Forelimb muscle (tissue), 1 donor: ENCODE data around the gene RALGAPA2. TPM values are rescaled to one million over a fixed set of nuclear protein-coding genes. Genes with fewer than 3 reads are reported as not detected.
"Not testable (repeated sequence)": the region's sequence is repeated elsewhere in the genome, so short reads cannot be mapped to it uniquely, and the experiment has no call there.

Experiments
- DNase-seq: peaks from one replicate; pipeline ENCODE4 v3.0.0-alpha.2; 2013; ENCODE audit warnings: low read depth
- polyA plus RNA-seq: library from polyadenylated mRNA; unstranded; fragments of 120-200 nt; gene quantifications from one replicate; pipeline ENCODE4 v1.2.1, GENCODE V29; 2013; ENCODE audit not compliant: insufficient read length

RALGAPA2 gene
- polyA plus RNA-seq, 1 donor: 8.0 TPM

DNA sequence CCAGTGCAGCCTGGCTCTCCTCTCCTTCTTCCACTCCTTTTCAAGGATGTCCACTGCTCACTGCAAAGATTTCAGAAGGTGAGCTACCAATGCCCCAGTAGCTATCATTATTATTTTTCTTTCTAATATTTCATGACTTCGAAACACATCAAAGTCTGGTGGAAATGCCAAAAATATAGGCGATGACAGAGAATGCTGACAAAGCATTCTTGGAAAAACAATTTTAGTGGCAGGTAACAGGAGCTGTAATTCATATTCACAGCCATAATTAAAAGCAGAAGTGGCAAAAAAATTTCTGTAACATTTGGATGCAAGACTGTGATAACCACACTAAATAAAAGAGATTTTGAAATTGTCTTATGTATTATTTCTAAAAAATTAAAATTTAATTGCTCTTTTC is 133.6 kb downstream of the RALGAPA2 start:
- DNase-seq: no peak

DNA sequence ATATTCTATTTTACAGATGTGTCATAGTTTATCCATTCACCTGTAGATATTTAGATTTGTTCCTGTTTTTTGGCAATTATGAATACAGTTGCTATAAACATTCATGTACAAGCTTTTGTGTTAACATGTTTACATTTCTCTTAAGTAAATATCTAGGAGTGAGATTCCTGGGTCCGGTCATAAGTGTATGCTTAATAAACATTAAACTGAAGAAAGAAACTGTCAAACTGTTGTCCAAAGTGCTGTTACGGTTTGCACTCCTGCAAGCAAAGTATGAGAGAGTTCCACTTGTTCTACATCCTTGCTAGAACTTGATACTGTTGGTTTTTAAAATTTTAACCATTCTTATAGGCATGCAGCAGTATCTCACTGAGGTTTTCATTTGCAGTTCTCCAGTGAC is 138.6 kb downstream of the RALGAPA2 start:
- no peak for DNase-seq

DNA sequence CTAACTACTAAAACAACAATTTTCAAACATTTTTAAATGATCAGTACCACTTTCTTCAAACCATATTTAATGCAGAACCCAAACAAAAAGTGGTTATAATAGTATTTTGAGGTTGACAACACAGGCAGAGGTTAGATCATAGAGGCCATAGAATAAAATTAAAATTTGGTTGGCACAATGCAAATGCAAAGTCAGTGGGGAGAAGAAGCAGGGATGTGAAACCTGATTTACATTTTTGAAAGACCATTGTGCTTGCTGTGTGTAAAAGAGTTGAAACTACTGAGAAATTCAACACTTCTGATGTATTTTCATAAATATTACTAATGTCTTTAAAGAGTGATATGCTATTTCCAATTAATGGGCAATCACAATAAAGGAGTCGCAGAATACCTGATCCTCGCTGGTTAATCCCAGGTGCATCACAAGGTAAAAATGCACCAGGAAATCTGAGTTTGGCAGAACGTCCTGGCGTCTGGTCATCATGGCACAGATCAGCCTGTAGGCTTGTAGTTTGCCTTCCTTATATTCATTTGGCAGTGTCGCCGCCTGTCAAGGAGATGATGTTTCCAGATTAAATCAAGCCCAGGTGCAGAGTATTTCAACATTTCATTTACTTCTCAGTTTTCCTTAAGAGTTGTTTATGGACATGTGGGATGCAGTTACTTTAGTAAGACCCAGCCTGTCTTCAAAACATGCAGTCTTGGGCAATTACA is 141.2 kb downstream of the RALGAPA2 start:
- no peak for DNase-seq

DNA sequence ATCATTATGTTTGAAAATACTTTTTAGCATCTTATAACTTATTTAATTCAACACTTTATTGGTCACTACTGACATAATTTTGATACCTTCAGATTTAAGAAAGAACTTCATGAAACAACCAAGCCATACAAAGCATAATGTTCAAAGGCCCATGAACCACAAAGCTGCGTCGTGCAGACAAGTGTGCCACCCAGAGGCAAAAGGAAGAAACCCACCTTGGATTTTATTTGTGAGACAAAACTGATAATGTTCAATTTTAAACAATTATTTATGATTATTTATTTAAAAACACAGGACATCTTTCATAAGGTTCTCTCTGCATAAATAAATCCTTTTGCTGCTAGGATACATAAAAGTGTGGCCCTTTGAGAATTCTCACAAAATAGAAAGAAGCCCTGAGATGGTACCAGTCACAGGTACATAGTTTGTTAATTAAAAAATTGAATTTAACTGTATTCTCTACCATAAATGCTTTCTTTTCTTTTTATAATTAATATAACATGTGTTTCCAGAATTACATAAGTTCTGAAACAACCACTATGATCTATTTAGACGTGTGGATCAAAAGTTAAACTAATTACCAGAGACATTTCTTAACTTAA is 143.7 kb downstream of the RALGAPA2 start:
- no peak for DNase-seq

DNA sequence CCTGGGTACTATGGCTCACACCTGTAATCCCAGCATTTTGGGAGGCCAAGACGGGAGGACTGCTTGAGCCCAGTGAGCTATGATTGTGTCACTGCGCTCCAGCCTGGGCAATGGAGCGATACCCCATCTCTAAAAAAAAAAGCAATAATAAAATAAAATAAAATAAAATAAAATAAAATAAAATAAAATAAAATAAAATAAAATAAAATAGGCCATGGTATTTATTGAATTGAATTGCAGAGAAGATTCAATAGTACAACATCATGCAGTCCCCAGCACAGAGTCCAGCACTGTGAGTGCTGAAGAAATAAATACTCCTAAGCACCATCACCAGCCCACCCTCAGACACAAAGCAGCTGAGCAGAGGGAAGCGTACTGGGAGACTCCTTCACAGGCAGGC is 144.7 kb downstream of the RALGAPA2 start:
- DNase-seq: no peak

DNA sequence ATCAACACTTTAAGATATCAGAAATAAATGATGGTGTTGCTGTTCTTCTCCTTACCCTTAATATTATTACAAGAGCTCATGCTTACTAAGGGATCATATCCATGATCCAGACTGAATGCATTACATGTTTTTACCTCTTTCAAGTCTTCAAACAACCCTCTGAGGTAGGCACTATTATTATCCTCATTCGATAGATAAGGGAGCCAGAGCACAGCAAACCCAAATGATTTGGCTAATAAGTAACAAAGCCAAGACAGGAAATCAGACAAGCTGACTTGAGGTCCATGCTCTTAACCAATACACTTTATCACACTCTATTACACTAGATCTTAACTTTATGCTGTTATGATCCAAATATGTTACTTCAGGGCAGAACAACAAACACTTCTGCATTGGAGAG is 145.9 kb downstream of the RALGAPA2 start:
- DNase-seq: no peak

DNA sequence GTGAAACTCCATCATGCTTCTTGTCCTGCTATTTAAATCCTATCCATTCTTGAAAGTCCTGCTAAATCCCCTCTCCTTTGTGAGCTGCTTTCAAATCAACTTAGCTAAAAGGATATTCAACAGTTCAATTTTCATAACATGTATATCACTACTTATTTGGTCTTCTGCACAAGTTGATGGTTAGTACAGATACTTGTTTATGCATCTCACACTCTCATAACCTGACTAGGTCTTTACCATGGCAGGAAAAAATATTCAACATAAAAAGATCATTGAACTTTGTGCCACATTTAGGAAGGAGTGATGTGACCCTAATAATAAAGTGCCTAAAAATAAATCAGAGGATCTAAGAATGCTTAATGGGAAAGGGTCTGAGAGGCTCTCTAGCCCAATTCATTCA is 148.2 kb downstream of the RALGAPA2 start:
- no peak for DNase-seq

DNA sequence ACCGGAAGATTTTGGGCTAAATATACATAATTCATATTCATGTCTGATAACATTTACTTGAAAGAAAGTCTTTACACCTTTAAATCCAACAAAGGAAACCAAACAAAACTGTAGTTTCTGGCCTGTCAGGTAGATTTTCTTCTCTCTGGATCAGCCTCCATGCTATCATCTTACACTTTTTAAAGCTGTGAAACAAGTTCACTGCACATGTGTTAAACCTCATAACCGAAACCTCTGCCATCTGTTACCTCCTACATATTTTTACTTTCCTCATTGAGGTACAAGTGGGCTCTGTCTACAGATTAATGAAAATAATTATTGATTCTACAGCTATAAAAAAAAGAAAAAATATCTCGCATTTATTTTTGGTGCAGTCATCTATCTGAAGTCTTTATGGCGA is 149.9 kb downstream of the RALGAPA2 start:
- no peak for DNase-seq

DNA sequence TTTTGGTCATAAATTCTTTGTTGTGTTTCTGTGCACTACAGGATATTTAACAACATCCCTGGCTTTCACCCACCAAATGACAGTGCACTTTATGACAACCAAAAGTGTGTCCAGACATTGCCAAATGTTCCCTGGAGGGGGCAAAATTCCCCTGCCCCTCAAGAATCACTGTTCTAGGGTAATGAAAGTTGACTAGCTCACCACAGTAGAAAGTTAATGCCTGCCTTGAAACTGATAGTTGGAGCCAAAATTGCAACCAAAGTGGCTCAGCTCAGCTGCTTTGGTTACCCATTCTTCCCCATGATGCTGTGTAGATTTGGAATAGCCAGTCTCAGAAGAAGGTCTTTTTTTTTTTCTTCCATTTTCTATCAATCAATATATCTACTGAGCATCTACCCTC is 150.6 kb downstream of the RALGAPA2 start:
- no peak for DNase-seq

DNA sequence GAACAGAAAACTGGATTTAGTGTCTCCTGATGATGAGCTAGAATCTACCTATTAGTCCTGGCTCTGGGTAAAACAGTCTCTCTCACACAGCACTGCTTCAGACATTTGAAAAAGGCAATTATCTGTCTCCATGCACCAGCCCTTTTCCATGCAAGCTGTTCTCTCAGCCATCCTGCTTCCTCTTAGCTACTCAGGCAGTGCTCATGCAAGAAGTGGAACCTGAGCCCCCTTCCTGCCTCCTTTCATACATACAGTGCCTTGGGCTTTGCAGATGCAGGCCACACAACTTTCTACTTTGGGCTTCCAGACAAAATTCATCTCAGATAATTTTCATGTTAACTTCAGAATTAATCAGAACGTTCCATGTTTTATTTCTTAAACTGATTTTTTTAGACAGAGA is 151.3 kb downstream of the RALGAPA2 start:
- DNase-seq: no peak

DNA sequence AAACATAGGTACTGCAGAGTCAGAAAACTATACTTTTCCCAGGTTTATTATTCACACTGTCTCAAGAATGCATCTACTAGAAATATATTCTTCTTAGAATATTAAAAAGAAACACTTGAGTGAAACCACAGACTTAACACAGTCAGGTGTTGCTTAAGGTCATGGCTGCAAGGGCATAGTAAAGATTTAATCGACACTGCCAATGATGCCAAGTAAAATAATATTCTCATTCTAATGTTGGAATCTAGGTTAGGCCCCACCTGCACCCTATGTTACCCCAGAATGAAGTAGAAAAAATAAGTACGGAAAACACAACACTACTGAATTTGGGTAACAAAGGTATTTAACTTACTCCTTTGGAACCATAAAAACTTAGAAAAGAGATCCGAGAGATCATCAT is 155.0 kb downstream of the RALGAPA2 start:
- DNase-seq: no peak

DNA sequence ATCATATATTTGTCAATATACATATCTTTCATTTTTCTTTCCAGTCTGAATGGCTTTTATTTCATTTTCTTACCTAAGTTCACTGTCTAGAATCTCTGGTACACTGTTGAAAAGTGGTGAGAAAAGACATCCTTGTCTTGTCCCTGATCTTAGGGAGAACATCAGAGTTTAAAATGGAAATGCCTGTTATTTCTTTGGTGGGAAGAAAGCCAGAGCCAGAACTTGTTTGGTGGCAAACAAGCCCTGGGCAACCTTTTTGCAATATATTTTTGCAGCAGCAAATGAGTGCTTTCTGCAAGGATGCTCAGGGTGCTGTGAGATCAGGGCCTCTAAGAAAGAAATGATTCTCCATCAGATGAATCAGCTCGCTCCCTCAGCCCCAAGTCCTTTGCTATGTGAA is 156.6 kb downstream of the RALGAPA2 start:
- DNase-seq: no peak

DNA sequence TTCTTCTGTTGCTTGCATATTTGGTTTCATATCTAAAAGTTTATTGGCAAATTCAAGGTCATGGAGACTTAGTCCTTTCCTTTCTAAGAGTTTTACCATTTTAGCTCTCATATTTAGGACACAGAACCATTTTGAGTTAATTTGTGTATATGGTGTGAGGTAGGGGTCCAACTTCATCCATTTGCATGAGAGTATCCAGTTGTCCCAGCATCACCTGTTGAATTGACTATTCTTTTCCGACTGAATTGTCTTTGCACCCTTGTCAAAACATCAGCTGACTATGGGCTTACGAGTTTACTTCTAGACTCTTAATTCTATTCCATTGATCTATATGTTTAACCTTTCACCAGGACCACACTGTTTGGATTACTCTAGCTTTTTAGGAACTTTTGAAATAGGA is 157.5 kb downstream of the RALGAPA2 start:
- DNase-seq: no peak

DNA sequence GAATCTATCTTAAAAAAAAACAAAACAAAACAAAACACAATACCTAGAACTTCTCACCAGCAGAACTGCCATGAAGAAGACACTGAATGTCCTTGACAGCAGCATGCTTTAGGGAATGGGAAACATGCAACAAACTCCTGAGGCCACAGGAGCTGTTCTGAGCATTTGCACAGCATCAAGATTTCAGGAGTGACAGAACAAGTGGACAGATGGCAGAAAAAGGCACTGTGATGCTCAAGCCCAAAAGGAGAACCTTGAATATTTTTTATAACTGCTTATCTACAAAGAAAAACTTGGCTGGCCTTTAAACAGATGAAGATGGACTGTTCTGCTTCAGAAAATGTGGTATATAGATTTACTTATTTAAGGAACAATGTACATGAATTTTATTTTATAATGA is 158.9 kb downstream of the RALGAPA2 start:
- DNase-seq: no peak

DNA sequence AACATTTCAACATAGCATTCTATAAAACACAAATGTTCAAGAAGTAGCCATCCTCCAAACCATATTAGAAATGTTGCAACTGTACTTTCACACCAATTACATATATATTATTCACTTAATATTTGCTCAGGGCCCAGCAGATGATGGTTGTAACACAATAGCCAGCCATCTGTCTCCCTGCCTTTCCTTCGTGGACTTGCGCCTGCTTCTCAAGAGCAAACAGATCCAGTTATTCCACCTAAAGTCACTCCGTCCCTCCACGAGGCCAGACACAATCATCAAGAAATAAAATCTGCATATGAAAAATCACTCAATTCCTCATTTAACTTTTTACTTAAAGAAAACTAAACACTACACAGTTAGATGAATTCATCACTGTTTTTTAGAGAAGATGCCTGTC is 160.4 kb downstream of the RALGAPA2 start:
- DNase-seq: no peak

DNA sequence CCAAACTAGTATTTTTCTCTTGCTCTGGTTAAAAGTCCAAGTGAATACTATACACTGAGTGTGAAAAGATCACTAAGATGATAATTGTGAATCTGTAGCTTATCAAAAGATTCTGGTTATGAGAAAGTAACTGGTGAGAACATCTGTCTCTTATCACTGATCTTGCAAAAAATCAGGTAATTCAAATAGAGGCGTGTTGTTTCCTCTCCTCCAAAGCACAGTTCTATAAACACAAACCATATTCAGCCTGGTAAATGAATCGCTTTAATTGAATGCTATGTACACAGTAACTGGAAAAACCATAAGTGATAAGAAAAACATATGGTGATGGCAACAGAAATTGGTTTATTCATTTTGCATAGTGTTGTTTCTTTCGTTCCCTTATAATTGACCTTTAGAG is 161.0 kb downstream of the RALGAPA2 start:
- DNase-seq: no peak

DNA sequence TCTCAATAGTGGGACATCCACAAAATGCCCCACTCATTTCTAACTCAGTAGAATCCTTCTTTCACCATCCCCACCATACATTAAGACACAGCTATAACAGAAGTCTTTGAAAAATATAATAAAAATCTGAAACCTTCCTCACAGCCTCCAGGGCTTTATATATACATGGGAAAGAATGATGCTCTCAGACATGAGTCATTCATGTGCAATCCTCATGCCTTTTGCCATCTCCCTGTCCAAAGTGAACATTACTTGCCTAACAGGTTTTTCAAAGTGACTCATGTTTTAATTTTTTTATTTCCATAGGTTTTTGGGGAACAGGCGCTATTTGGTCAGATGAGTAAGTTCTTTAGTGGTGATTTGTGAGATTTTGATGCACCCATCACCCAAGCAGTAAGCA is 162.7 kb downstream of the RALGAPA2 start:
- no peak for DNase-seq

DNA sequence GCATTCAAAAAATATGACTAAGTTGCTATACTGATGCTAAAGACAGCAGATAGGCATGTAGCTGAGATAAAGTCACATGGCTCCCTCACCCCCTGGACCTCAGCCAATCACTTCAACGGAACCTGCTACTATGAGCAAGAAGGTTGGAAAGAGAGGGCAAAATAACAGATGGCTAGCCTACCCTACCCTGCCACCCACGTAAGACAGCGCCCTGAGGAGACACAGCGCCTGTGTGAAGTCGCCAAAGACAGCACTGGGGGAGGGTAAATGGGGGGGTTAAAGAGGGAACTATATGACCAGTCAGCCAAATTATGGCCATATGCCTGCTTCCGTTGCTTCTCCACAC is 163.2 kb downstream of the RALGAPA2 start:
- no peak for DNase-seq

DNA sequence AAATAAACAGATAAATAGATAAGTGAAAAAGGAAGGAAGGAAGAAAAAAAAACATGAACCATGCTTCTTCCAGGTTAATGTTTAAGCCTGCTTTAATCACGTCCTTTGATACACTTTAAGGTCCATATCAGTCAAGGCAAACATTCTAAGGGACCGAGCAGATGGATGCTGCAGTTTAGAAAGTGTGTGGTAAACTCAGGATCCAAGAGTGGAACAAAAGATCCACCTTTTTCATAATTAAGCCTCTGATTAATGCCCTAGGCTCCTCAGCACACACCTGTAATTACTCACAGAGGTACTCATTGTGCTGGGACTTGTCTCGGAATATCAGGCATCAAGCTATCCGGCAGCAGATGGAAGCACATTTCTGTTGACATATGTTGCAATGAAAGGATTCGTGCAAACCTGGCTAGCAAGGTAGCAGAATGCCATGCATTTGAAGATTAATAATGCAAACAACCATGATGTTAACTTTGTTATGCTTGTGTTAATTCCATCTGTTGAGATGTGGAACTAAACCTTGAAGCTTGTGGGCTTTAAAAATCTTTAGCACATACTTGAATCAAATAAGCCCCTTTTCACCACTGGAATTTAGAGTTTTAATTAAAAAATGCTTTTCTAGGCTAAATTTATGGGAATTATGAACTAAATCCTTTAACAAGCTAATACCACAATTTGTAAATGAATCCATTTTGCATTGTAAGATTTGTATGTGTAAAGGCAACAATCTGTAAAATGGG is 163.7 kb downstream of the RALGAPA2 start:
- no peak for DNase-seq

DNA sequence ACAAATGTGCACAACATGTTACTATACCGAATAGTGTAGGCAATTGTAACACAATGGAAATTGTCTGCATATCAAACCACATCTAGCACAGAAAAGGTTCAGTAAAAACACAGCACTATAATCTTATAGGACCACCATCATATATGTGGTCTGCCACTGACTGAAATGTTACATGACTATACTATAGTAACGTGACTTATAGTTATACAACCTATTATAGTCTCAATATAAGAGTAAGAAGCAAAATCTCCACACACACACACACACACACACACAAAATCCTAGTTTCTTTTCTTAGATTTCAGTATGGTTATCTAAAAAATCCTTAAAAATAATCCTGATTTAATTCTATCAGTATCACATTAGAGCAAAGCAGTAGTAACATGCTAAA is 164.6 kb downstream of the RALGAPA2 start:
- DNase-seq: no peak

DNA sequence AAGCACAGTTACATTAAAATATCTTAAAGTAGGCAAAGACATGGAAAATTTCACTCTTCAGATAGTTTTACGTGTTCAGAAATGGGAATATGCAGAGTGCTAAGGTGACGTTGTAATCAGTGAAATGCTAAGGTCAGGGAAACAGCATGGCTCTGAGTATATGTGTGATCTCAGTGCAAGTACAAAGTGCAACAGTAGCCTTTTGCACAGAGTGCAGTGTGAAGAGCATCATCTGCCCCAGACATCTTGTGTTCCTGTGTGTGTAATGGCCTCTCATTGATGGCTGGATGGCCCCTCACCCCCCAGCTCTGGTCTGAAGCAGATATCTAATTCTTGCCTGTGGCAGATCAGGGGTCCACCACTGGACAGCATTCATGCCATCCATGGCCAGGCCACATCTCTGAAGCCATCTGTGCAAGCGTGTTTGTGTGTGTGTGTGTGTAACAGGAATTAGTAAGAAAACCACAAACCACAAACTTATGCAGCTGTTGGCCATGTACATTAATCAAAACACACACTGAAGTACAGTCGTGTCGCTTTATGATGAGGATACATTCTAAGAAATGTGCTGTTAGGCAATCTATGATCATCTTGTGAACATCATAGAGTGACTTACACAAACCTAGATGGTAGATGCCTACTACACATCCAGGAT is 165.1 kb downstream of the RALGAPA2 start:
- DNase-seq: no peak

DNA sequence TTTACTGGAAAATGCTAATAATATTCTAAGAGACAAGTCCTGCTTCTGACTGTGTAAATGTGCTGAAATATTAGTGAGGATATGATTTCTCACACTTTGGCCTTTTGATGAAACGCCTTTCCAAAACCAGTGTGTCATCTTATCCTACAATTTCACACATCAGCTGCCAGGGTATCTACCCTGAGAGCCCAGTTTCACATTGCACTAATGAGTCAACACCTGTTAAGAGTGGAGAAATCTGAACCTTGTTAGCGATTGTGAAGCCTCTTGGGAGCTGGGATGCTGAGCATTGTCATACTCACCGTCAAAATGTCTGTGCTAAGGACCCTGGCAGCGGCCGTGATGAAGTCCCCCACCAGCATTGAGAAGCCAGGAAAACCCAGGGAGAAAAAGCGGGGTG is 166.0 kb downstream of the RALGAPA2 start:
- no peak for DNase-seq

DNA sequence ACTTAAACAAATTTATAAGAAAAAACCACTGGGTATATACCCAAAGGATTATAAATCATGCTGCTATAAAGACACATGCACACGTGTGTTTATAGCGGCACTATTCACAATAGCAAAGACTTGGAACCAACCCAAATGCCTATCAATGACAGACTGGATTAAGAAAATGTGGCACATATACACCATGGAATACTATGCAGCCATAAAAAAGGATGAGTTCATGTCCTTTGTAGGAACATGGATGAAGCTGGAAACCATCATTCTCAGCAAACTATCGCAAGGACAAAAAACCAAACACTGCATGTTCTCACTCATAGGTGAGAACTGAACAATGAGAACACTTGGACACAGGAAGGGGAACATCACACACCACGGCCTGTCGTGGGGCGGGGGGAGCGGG is 169.1 kb downstream of the RALGAPA2 start:
- DNase-seq: not testable (repeated sequence)
